Esophagus squamous epithelium (tissue), 4 donors: ENCODE data around the gene LRRN2.

Source experiments
- CTCF ChIP-seq, 6 experiments: fragments of 450-650 bp in 4 of 6; fragments of 200-600 bp in 2 of 6; sonication (generic) in 2 of 6; IDR thresholded peaks; one replicate each; pipeline ENCODE4 v1.5.1; 2016 to 2019; ENCODE audit warnings: antibody characterized with exemption in 6 of 6, mild to moderate bottlenecking in 4 of 6, moderate library complexity in 4 of 6
- POLR2A ChIP-seq, 4 donors: fragments of 450-650 bp; IDR thresholded peaks; one replicate each; pipeline ENCODE4 v1.6.1; 2017; ENCODE audit warnings: antibody characterized with exemption in 4 of 4, mild to moderate bottlenecking in 4 of 4, moderate library complexity in 3 of 4

GRCh38 chr1:204580862-204581261 is 104.7 kb downstream of the LRRN2 start:
- no peak for TF ChIP-seq CTCF (IDR thresholded peaks at IDR 0.05)
- TF ChIP-seq POLR2A (IDR thresholded peaks at IDR 0.05) = no peak
